Measurements from ENCODE around the gene FECH.
"Not testable (repeated sequence)": the region's sequence is repeated elsewhere in the genome, so short reads cannot be mapped to it uniquely, and the experiment has no call there.

FECH gene

GRCh38 chr18:57527556-57528229 is 58.8 kb downstream of the FECH start:
- DNase-seq = no peak

GRCh38 chr18:57523171-57523956 is 63.1 kb downstream of the FECH start:
- DNase-seq = no peak

- DNase-seq = not testable (repeated sequence)
Measured at GRCh38 chr18:57522348-57522747, 64.2 kb downstream of the FECH start.

- no peak for DNase-seq
Measured at GRCh38 chr18:57519668-57520424, 66.7 kb downstream of the FECH start.

- DNase-seq = no peak
Measured at GRCh38 chr18:57518533-57518932, 68.0 kb downstream of the FECH start.

GRCh38 chr18:57516056-57516455 is 70.4 kb downstream of the FECH start:
- no peak for DNase-seq

GRCh38 chr18:57505231-57505630 is 81.3 kb downstream of the FECH start:
- no peak for DNase-seq

GRCh38 chr18:57502624-57503023 is 83.9 kb downstream of the FECH start:
- DNase-seq = no peak

GRCh38 chr18:57498682-57499256 is 87.7 kb downstream of the FECH start:
- no peak for DNase-seq
